PFSK-1 (cell line): ENCODE measurements around the gene NLRP6.

Experiments
- FOXP2 ChIP-seq: optimal IDR thresholded peaks from 2 replicates; pipeline ENCODE3; 2011; ENCODE audit warnings: borderline replicate concordance, control low read depth, inconsistent platforms; ENCODE audit not compliant: insufficient read depth; ENCODE audit errors: extremely low read length, extremely low read depth
- POLR2AphosphoS5 ChIP-seq: IDR thresholded peaks from 2 replicates; pipeline ENCODE4 v1.6.1; 2012; ENCODE audit warnings: low read depth, mild to moderate bottlenecking, control low read depth, low read length, moderate library complexity
- SIN3A ChIP-seq: IDR thresholded peaks from 2 replicates; pipeline ENCODE4 v1.6.1; 2012; ENCODE audit warnings: mild to moderate bottlenecking, low read length, moderate library complexity, borderline replicate concordance; ENCODE audit not compliant: insufficient read depth
- TAF1 ChIP-seq: IDR thresholded peaks from 2 replicates; pipeline ENCODE4 v1.6.1; 2012; ENCODE audit warnings: low read length, control low read depth, borderline replicate concordance; ENCODE audit not compliant: insufficient read depth
- TF ChIP-seq, protein P1 (sequence below), 2 experiments: IDR thresholded peaks; 2 replicates each; pipeline versions ENCODE4 v1.6.1 to v1.8.0; 2011 to 2012; ENCODE audit warnings: low read depth in 2 of 2, low read length in 2 of 2, control low read depth in 1 of 2, inconsistent platforms in 1 of 2, mild to moderate bottlenecking in 1 of 2, moderate library complexity in 1 of 2; ENCODE audit not compliant: insufficient read depth in 1 of 2

Gene NLRP6

GRCh38 chr11:266676-267439 is 11.3 kb upstream of the NLRP6 start:
- no peak for TF ChIP-seq POLR2AphosphoS5

- TF ChIP-seq, protein P1, sequence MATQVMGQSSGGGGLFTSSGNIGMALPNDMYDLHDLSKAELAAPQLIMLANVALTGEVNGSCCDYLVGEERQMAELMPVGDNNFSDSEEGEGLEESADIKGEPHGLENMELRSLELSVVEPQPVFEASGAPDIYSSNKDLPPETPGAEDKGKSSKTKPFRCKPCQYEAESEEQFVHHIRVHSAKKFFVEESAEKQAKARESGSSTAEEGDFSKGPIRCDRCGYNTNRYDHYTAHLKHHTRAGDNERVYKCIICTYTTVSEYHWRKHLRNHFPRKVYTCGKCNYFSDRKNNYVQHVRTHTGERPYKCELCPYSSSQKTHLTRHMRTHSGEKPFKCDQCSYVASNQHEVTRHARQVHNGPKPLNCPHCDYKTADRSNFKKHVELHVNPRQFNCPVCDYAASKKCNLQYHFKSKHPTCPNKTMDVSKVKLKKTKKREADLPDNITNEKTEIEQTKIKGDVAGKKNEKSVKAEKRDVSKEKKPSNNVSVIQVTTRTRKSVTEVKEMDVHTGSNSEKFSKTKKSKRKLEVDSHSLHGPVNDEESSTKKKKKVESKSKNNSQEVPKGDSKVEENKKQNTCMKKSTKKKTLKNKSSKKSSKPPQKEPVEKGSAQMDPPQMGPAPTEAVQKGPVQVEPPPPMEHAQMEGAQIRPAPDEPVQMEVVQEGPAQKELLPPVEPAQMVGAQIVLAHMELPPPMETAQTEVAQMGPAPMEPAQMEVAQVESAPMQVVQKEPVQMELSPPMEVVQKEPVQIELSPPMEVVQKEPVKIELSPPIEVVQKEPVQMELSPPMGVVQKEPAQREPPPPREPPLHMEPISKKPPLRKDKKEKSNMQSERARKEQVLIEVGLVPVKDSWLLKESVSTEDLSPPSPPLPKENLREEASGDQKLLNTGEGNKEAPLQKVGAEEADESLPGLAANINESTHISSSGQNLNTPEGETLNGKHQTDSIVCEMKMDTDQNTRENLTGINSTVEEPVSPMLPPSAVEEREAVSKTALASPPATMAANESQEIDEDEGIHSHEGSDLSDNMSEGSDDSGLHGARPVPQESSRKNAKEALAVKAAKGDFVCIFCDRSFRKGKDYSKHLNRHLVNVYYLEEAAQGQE (IDR thresholded peaks at IDR 0.05; ENCODE audit: insufficient read depth in 1 of 2, low read depth in 2 of 2, low read length in 2 of 2), result no peak
- TF ChIP-seq SIN3A (no peak), FOXP2 (no peak), POLR2AphosphoS5 (no peak), TAF1 (no peak)
These were observed 10.7 kb upstream of the NLRP6 start for GRCh38 chr11:267491-267994.

DNA sequence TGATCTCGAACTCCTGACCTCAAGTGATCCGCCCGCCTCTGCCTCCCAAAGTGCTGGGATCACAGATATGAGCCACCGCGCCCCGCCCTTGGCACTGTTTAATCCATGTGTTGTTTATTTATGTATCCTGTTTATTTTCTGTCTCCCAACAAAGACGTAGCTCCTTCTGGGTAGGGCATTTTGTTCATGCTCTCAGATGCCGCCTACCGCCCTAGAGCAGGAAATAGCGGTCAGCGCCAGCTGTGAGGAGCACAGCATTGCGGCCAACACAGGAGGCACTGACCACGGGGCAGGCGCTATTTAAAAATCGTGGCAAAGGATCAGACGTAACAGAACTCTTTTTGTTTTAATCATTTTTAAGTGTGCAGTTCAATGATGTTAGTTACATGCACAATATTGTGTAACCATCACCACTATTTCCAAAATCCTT is 9.5 kb upstream of the NLRP6 start:
- peak; percentile 96 for TF ChIP-seq FOXP2

DNA sequence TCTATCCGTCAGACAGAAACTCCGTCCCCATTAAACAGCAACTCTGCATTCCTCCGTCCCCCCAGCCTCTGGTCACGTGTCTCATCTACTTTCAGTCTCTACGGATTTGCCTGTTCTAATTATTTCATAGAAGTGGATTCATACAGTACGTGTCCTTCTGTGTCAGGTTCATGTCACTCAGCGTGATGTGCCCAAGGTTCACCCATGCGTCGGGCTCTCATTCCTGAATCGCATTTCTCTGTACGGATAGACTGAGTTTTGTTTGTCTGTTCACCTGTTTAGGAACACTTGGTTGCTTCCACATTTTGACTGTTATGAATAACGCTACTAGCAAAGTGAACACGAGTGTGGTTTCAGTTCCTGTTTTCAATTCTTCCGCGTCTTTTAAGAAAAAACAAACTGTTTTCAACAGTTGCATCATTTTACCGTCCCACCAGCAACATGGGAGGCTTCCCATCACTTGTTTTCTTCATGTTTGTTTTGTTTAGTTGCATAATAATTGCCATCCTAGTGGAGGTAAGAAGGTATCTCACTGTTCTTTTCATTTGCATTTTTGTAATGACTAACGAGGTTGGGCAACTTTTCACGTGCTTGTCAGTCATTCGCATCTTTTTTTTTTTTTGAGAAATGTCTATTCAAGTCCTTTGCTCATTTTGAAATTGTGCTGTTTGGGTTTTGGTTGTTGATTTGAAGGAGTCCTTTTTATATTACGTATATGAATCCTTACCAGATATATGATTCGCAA is 8.9 kb upstream of the NLRP6 start:
- TF ChIP-seq FOXP2, result no peak
- 0 out of 2 replicates have a peak, but pooled peaks have one; percentile 17 for TF ChIP-seq TAF1

DNA sequence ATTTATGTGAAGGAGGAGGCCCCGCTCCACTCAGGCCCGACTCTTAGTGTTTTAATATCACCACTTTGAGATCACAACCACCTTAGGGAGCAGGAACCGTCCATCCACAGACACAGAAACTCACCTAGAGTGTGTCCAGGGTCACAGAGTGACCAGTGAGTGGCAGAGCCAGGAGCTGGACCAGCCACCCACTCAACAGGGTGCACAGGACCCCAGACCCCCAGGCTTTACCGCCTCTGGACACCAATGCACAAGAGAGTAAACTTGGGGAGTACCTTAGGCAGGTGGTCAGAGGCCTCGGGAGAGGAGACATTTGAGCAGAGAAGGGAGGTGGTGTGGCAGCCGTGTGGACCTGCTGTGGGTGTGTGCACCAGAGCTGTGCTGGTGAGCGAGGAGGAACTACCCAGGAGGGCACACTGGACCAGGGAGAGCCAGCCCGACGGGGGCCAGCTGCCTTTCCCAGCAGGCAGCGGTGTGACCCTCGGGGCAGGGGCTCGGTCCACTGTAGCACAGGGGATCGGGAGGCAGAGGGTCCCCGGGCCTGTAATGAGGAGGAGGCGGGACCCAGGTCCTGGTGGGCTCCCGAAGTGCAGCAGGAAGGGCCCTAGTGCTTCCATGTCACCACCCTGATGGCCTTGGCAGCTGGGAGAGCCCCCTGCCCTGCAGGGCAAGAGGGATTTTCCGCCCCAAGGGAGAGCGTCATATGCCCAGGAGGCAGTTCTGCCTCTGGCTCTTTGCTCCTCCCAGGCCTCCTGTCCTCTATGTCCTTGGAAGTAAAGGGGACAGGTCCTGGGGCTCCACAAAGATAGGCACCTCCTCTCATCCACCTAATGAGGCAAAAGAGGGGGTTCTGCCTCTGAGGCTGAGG is 7.5 kb upstream of the NLRP6 start:
- TF ChIP-seq, protein P1 (IDR thresholded peaks at IDR 0.05; ENCODE audit: insufficient read depth in 1 of 2, low read depth in 2 of 2, low read length in 2 of 2), result no peak
- TF ChIP-seq POLR2AphosphoS5 (no peak), FOXP2 (no peak), TAF1 (no peak), SIN3A (no peak)

DNA sequence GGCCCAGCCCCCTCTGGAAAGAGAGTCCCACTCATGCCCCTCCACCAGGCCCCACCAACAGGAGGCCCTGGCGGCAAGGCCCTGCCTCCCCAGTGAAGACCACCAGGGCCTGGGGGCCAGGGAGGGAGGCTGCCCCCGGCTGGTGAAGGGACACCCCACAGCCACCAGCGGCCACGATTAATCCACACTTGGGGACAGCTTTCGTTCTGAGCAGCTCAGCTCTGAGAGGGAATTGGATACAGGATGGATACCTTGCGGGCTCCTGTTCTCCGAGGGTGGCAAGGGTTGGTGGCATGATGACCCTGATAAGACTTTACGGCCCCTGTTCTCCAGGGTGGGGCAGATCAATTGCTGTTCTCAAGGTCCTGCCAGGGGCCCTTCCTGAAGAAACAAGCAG is 6.9 kb upstream of the NLRP6 start:
- TF ChIP-seq, protein P1 (IDR thresholded peaks at IDR 0.05; ENCODE audit: insufficient read depth in 1 of 2, low read depth in 2 of 2, low read length in 2 of 2), result no peak
- no peak for TF ChIP-seq TAF1
- no peak for TF ChIP-seq SIN3A
- TF ChIP-seq POLR2AphosphoS5, result no peak
- TF ChIP-seq FOXP2, result no peak
